GM12874 (cell line): Measurements from ENCODE around the gene MND1.

Source experiments
- TF ChIP-seq, protein P1 (sequence below): IDR thresholded peaks from 2 replicates; pipeline ENCODE4 v1.5.1; 2011; ENCODE audit warnings: low read depth, mild to moderate bottlenecking, control low read depth, low read length, moderate library complexity; ENCODE audit not compliant: insufficient read depth

Gene MND1

DNA sequence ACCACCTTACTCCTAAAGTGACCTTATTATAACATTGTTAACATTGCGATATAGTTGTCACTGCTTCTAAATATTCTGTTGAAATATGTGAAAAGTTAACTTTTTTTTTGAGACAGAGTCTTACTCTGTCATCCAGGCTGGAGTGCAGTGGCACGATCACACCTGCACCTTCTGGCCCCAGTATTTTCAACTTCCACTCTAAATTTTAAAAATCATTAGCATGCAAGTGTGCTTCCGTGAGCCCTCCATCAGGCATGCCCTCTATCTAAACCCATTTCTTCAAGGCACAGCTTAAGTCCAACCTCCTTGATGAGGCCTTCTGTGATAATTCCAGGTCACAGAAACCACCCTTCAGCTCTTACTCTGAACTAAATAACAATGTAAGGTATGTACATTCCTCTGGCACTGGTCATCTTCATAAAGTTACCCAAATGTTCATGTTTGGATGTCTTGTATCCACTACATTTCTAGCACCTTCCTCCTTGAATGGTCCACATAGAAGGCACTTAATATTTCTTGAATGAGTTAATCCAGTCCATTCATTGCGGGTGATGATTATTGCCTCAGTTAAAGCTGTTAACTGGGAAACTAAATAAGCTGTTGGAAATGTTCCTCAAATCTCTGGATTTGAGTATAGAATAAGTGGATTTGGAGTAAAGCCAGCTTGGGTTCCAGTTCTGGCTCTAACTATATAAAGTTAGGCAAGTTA is 83.0 kb downstream of the MND1 start:
- TF ChIP-seq, protein P1, sequence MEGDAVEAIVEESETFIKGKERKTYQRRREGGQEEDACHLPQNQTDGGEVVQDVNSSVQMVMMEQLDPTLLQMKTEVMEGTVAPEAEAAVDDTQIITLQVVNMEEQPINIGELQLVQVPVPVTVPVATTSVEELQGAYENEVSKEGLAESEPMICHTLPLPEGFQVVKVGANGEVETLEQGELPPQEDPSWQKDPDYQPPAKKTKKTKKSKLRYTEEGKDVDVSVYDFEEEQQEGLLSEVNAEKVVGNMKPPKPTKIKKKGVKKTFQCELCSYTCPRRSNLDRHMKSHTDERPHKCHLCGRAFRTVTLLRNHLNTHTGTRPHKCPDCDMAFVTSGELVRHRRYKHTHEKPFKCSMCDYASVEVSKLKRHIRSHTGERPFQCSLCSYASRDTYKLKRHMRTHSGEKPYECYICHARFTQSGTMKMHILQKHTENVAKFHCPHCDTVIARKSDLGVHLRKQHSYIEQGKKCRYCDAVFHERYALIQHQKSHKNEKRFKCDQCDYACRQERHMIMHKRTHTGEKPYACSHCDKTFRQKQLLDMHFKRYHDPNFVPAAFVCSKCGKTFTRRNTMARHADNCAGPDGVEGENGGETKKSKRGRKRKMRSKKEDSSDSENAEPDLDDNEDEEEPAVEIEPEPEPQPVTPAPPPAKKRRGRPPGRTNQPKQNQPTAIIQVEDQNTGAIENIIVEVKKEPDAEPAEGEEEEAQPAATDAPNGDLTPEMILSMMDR: no peak

DNA sequence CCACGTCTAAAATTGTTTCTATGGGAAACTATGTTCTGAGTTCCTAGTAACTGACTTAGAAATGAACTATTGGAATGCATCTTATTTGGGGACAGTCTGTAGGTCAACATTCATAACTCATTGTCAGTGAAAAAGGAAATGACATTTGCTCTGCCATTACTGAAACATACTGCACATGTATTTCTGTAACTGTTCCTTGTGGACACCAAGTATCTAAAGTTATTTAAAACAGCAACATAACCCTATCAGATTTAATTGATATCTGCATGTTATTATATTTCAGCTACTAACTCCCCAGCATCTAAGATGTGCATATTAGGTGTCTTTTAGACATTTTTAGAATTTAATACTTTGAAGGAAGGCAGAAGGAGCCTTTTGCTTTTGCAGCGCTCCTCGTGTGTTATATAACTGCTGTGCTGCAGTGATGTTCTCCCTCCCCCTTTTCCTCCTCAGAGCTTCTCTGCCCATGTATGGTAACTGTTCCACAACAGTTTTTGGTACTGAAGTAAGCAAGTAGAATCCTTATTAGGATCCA is 84.5 kb downstream of the MND1 start:
- TF ChIP-seq, protein P1: no peak

DNA sequence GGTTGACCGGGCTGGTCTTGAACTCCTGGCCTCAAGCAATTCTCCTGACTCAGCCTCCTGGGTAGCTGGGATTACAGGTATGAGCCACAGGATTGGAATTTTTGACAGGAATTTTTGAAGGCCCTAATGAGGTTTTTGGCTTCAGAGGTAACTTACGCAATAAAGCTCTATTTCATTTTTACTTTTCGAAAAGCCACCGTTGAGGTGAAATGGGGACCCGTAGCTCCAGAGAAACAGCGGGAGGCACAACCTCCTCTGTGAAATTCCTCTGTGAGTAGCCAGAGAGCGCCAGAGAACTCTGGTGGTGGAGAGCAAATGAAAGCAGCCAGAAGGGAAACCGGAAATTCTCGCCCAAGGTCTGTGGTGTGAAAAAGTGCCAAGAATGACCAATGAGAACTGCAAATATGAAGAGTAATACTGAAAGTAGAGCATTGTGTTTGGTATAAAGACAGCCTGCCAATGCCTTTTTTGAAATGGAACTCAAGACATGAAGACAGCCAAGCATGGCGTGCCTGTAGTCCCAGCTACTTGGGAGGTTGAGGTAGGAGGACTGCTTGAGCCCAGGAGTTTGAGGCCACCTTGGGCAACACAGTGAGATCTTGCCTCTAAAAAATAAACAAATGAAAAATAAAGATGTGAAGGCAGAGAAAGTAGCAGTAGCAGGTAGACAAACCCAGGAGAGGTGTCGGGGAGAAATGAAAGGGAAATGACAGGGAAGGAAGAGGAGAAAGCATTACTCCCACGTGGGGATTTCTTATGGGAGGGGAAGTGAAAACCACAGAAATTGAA is 88.7 kb downstream of the MND1 start:
- TF ChIP-seq, protein P1: peak; percentile 73

- TF ChIP-seq, protein P1: no peak
Observed at GRCh38 chr4:153433754-153434105, 89.2 kb downstream of the MND1 start.

DNA sequence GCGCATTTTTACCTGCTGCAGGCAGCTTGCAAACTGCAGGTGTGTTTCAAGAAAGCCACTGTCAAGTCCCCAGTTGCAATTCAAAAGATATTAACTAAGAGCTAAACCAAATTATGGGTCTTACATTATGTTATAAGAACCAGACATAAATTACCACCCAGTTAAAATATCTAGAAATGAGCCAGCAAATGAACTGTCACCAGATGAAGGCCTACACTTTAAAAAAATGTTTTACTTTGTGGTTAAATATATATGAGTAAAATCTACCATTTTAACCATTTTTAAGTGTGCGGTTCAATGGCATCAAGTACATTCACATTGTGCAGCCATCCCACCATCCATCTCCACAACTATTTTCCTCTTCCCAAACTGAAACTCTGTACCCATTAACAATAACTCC is 89.7 kb downstream of the MND1 start:
- TF ChIP-seq, protein P1: no peak

DNA sequence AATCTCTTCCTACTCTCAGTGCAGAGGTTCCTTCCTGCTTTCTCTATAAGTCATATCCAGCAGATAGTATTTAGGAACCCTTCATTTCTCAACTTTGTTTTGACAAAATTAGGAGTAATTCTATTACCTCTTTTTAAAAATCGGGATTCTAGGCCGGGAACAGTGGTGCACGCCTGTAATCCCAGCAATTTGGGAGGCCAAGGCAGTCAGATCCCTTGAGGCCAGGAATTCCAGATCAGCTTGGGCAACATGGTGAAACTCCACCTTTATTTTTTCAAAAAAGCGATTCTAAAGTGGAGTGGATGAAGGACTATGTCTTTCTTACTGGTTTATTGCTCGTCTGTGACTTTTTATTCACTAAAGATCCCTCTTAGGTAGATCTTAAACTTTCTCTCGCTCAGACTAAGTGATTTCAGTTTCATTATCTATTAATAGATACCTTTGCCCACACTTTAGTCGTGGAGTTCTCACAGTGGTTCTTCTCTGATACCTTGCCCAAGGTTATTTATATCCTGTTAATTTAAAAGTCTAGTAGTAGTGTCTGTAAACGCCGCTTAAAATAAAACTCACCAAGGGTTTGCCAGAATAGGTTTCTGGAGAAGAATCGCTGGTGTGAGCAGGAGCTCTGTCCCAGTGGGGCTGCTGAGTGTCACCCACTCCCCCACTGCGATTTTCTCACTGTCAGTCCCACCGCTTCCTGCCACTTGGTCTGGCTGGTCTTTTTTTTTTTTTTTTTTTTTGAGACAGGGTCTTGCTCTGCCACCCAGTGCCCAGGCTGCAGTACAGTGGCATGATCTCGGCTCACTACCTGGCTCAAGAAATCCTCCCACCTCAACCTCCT is 94.6 kb downstream of the MND1 start:
- TF ChIP-seq, protein P1: no peak

DNA sequence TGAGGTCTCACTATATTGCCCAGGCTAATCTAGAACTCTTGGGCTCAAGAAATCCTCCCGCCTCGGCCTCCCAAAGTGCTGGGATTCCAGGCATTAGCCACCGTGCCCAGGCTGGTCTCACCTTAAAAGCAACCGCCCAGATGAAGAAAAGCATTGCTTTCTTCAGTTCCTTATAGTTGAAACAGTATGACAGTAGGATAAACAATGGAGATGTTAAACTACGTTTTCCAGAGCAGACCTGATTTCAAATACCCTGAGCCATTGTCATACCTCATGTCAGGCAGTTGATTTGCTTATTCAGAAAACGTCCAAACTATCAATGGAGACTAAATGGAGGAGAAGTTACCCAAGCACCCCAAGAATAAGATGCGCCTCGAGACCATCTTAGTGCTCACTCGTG is 95.3 kb downstream of the MND1 start:
- TF ChIP-seq, protein P1: no peak
